Lung microvascular endothelial cell (primary cell): Measurements from ENCODE around the gene NFYB. TPM values are rescaled to one million over a fixed set of nuclear protein-coding genes. Genes with fewer than 3 reads are reported as not detected.
A peak's percentile ranks its signal among the peaks of the same experiment; 100 is the strongest.
"Not testable (repeated sequence)": the region's sequence is repeated elsewhere in the genome, so short reads cannot be mapped to it uniquely, and the experiment has no call there.

Experiments used
- DNase-seq, 2 donors: peaks; one replicate each; pipeline versions ENCODE4 v3.0.0 to v3.0.0-alpha.2; 2010; ENCODE audit warnings: low read depth in 2 of 2
- total RNA-seq: library from RNA; depleted of rRNA; stranded (reverse); fragments of >200 nt; gene quantifications from 2 replicates; pipeline ENCODE4 v1.2.1, GENCODE V29; 2014

NFYB gene
- total RNA-seq, result 9.2 and 11.7 TPM in 2 replicates

- DNase-seq, result peak; percentile 98 to 99
Observed at GRCh38 chr12:104137902-104138796, at the start of gene NFYB. TSS of gene NFYB (minus strand) at chr12:104138210. CDS start at chr12:104135453, 2,757 bp downstream.

- DNase-seq, result no peak
Observed at GRCh38 chr12:104187446-104188155, 49.6 kb upstream of the NFYB start.

GRCh38 chr12:104183443-104183842 lies 45.4 kb upstream of the NFYB start:
- DNase-seq, result no peak

- no peak for DNase-seq
Observed at GRCh38 chr12:104182621-104183378, 44.8 kb upstream of the NFYB start.

- no peak for DNase-seq
Observed at GRCh38 chr12:104182144-104182543, 44.1 kb upstream of the NFYB start.

GRCh38 chr12:104181313-104181712 lies 43.3 kb upstream of the NFYB start:
- peak; percentile 33 to 55 for DNase-seq

GRCh38 chr12:104180374-104180773 lies 42.4 kb upstream of the NFYB start:
- DNase-seq, result no peak

GRCh38 chr12:104177663-104178501 lies 39.9 kb upstream of the NFYB start:
- peak; percentile 33 to 95 for DNase-seq

- no peak for DNase-seq
Observed at GRCh38 chr12:104177336-104177662, 39.3 kb upstream of the NFYB start.

GRCh38 chr12:104175726-104176247 lies 37.8 kb upstream of the NFYB start:
- DNase-seq, result no peak

GRCh38 chr12:104173804-104174203 lies 35.8 kb upstream of the NFYB start:
- not testable (repeated sequence) for DNase-seq

GRCh38 chr12:104172570-104172947 lies 34.5 kb upstream of the NFYB start:
- DNase-seq, result no peak

- no peak for DNase-seq
Observed at GRCh38 chr12:104171785-104172569, 34.0 kb upstream of the NFYB start.

- DNase-seq, result no peak
Observed at GRCh38 chr12:104168596-104168995, 30.6 kb upstream of the NFYB start.

- no peak for DNase-seq
Observed at GRCh38 chr12:104167519-104168458, 29.8 kb upstream of the NFYB start.

GRCh38 chr12:104166465-104166864 lies 28.5 kb upstream of the NFYB start:
- DNase-seq, result no peak

- DNase-seq, result peak in 1 of 2 donors; percentile 19
Observed at GRCh38 chr12:104165801-104166200, 27.8 kb upstream of the NFYB start.

- DNase-seq, result no peak
Observed at GRCh38 chr12:104164634-104165033, 26.6 kb upstream of the NFYB start.

- DNase-seq, result no peak
Observed at GRCh38 chr12:104163631-104164030, 25.6 kb upstream of the NFYB start.
